Activated CD4-positive, alpha-beta T cell treated with anti-CD3 and anti-CD28 coated beads for 36 hours (primary cell): ENCODE measurements around the gene JMJD8. TPM values are rescaled to one million over a fixed set of nuclear protein-coding genes. Genes with fewer than 3 reads are reported as not detected.

ENCODE experiments used
- ATAC-seq: fragments of 200-7000 bp; cut with Tn5 transposase; one replicate; pipeline ENCODE4 v1.10.0; 2021; ENCODE audit warnings: mild to moderate bottlenecking, moderate library complexity
- CTCF ChIA-PET: fragments of 350-600 bp; sonication (Branson Sonifier 250); formaldehyde crosslinking; loops from one replicate; lab custom pipeline; 2021; ENCODE audit warnings: antibody characterized with exemption; lab: Charles Lee
- POLR2A ChIA-PET: fragments of 350-600 bp; sonication (Branson Sonifier 250); formaldehyde crosslinking; loops from one replicate; lab custom pipeline; 2021; ENCODE audit warnings: antibody characterized with exemption, inconsistent platforms; lab: Charles Lee
- DNase-seq: peaks from one replicate; pipeline ENCODE4 v3.0.0-alpha.2; 2020
- H3K27ac Mint-ChIP-seq: one replicate; pipeline ENCODE4 v1.8.0; 2021; ENCODE audit warnings: mixed read lengths
- H3K27me3 Mint-ChIP-seq: one replicate; pipeline ENCODE4 v1.8.0; 2021; ENCODE audit warnings: mixed read lengths
- H3K36me3 Mint-ChIP-seq: one replicate; pipeline ENCODE4 v1.8.0; 2021; ENCODE audit warnings: low read depth, mixed read lengths
- H3K4me1 Mint-ChIP-seq: one replicate; pipeline ENCODE4 v1.8.0; 2021; ENCODE audit warnings: mixed read lengths
- H3K4me3 Mint-ChIP-seq: one replicate; pipeline ENCODE4 v1.8.0; 2021; ENCODE audit warnings: mild to moderate bottlenecking, moderate library complexity, mixed read lengths
- H3K9me3 Mint-ChIP-seq: one replicate; pipeline ENCODE4 v1.8.0; 2021; ENCODE audit warnings: low read depth, mixed read lengths
- intact Hi-C, 2 experiments: fragments of 100-400 bp; cut with DNase I in 1 of 2; cut with micrococcal nuclease in 1 of 2; formaldehyde crosslinking; loops; one replicate each; pipeline versions ENCODE4 v1.14.2 to v1.15.1; 2022 to 2024; cut with DNase I, micrococcal nuclease
- total RNA-seq, 2 experiments: library from RNA; stranded (reverse); gene quantifications; one replicate each; pipeline ENCODE4 v1.2.3, GENCODE V29; 2021

JMJD8 gene
- total RNA-seq, 2 experiments from 2014 or later, result 26.1 to 31.4 TPM

- ChIA-PET POLR2A (no interaction called here), CTCF (interaction anchor here (0.6 kb wide), 1 partner anchor 17 kb away, joined by 3 read pairs; no protein-coding TSS in a partner anchor)
- H3K4me3 Mint-ChIP-seq, result no peak overlapping the region
- H3K4me1 Mint-ChIP-seq, result peaks cover 31% of the 10 kb centered on the region
- no peak for ATAC-seq
- H3K36me3 Mint-ChIP-seq, result peaks cover 19% of the 10 kb centered on the region
- H3K27ac Mint-ChIP-seq, result no peak overlapping the region
- intact Hi-C loops, result no loop called here
- H3K9me3 Mint-ChIP-seq, result no peaks in the 10 kb centered on the region
- no peaks in the 10 kb centered on the region for H3K27me3 Mint-ChIP-seq
- no peak for DNase-seq
These were observed 3.4 kb upstream of the JMJD8 start for GRCh38 chr16:687499-687898.

GRCh38 chr16:686459-687260, 2.5 kb upstream of the JMJD8 start:
- no peak overlapping the region for H3K4me3 Mint-ChIP-seq
- ChIA-PET CTCF (no interaction called here), POLR2A (no interaction called here)
- H3K9me3 Mint-ChIP-seq, result no peaks in the 10 kb centered on the region
- DNase-seq, result no peak
- ATAC-seq, result no peak
- H3K4me1 Mint-ChIP-seq, result peaks cover 39% of the 10 kb centered on the region
- no peak overlapping the region for H3K27ac Mint-ChIP-seq
- peaks cover 26% of the 10 kb centered on the region for H3K36me3 Mint-ChIP-seq
- no peaks in the 10 kb centered on the region for H3K27me3 Mint-ChIP-seq
- intact Hi-C loops, result no loop called here

GRCh38 chr16:685967-686366, 1.8 kb upstream of the JMJD8 start:
- ChIA-PET CTCF (interaction anchor here (0.5 kb wide), 1 partner anchor 1529 kb away, joined by 4 read pairs; the partner anchor contains the start of gene PGP), POLR2A (no interaction called here)
- ATAC-seq (no peak), DNase-seq (peak; percentile 47)
- Mint-ChIP-seq H3K36me3 (peaks cover 31% of the 10 kb centered on the region), H3K27me3 (no peaks in the 10 kb centered on the region), H3K27ac (no peak overlapping the region), H3K4me1 (peaks cover 46% of the 10 kb centered on the region), H3K4me3 (no peak overlapping the region), H3K9me3 (no peaks in the 10 kb centered on the region)
- intact Hi-C loops, result loop anchor here in 1 of 2 experiments (2.0 kb wide), 1 partner anchor 17 kb away; the partner anchor contains the start of gene RHOT2

- ChIA-PET CTCF (no interaction called here), POLR2A (no interaction called here)
- no peak for ATAC-seq
- Mint-ChIP-seq H3K27me3 (no peaks in the 10 kb centered on the region), H3K27ac (no peak overlapping the region), H3K4me3 (no peak overlapping the region), H3K9me3 (no peaks in the 10 kb centered on the region), H3K4me1 (peaks cover 42% of the 10 kb centered on the region), H3K36me3 (peaks cover 32% of the 10 kb centered on the region)
- intact Hi-C loops, result loop anchor here (1.0 to 5.0 kb wide), 13 partner anchors 16 to 1087 kb away; partner anchors contain the start of genes ANTKMT (in 2 of the 2), METTL26 (in 2 of the 2), CAPN15 (in 1 of the 2) and CHTF18 (in 1 of the 2)
- no peak for DNase-seq
These were observed 995 bp upstream of the JMJD8 start for GRCh38 chr16:684961-685696.

GRCh38 chr16:683396-684070, 601 bp downstream of the JMJD8 start:
- no peaks in the 10 kb centered on the region for H3K27me3 Mint-ChIP-seq
- intact Hi-C loops, result loop anchor here (1.0 to 5.0 kb wide), 13 partner anchors 15 to 1089 kb away; partner anchors contain the start of genes ANTKMT (in 2 of the 2), METTL26 (in 2 of the 2), CAPN15 (in 1 of the 2) and CHTF18 (in 1 of the 2)
- no peak for ATAC-seq
- peak overlapping the region; percentile 76 for H3K4me3 Mint-ChIP-seq
- H3K9me3 Mint-ChIP-seq, result no peaks in the 10 kb centered on the region
- H3K27ac Mint-ChIP-seq, result peak overlapping the region; percentile 58
- peak; percentile 41 for DNase-seq
- peaks cover 36% of the 10 kb centered on the region for H3K4me1 Mint-ChIP-seq
- H3K36me3 Mint-ChIP-seq, result peaks cover 32% of the 10 kb centered on the region
- POLR2A ChIA-PET, result no interaction called here
- CTCF ChIA-PET, result interaction anchor here (0.6 to 1.0 kb wide), 3 partner anchors 29 to 258 kb away, joined by 3 to 4 read pairs (median 4); partner anchors contain the start of gene RAB11FIP3

GRCh38 chr16:682493-683395, 1.4 kb downstream of the JMJD8 start:
- ChIA-PET POLR2A (no interaction called here), CTCF (interaction anchor here (0.6 kb wide), 1 partner anchor 195 kb away, joined by 4 read pairs; no protein-coding TSS in a partner anchor)
- peaks cover 32% of the 10 kb centered on the region for H3K36me3 Mint-ChIP-seq
- ATAC-seq (no peak), DNase-seq (no peak)
- H3K9me3 Mint-ChIP-seq, result no peaks in the 10 kb centered on the region
- H3K27ac Mint-ChIP-seq, result peak overlapping the region; percentile 58
- H3K4me1 Mint-ChIP-seq, result peaks cover 34% of the 10 kb centered on the region
- H3K27me3 Mint-ChIP-seq, result no peaks in the 10 kb centered on the region
- peak overlapping the region; percentile 76 for H3K4me3 Mint-ChIP-seq
- intact Hi-C loops, result loop anchor here (5.0 kb wide), 7 partner anchors 40 to 1090 kb away; partner anchors contain the start of genes ANTKMT (in 1 of the 2), CAPN15 (in 1 of the 2), DECR2 (in 1 of the 2) and EME2 (in 1 of the 2)

- Mint-ChIP-seq H3K9me3 (no peaks in the 10 kb centered on the region), H3K27me3 (no peaks in the 10 kb centered on the region), H3K4me3 (peak overlapping the region; percentile 76), H3K27ac (peak overlapping the region; percentile 26), H3K4me1 (peaks cover 34% of the 10 kb centered on the region), H3K36me3 (peaks cover 32% of the 10 kb centered on the region)
- DNase-seq, result no peak
- intact Hi-C loops, result loop anchor here (5.0 kb wide), 7 partner anchors 40 to 1090 kb away; partner anchors contain the start of genes ANTKMT (in 1 of the 2), CAPN15 (in 1 of the 2), DECR2 (in 1 of the 2) and EME2 (in 1 of the 2)
- ATAC-seq, result no peak
- ChIA-PET CTCF (interaction anchor here (0.6 to 1.0 kb wide), 2 partner anchors 39 to 60 kb away, joined by 4 read pairs; no protein-coding TSS in a partner anchor), POLR2A (no interaction called here)
These were observed 2.2 kb downstream of the JMJD8 start for GRCh38 chr16:681746-682427.

- intact Hi-C loops, result loop anchor here (1.0 to 5.0 kb wide), 12 partner anchors 9 to 1091 kb away; partner anchors contain the start of genes METTL26 (in 2 of the 2), ANTKMT (in 1 of the 2), CAPN15 (in 1 of the 2) and CHTF18 (in 1 of the 2)
- H3K4me1 Mint-ChIP-seq, result peaks cover 36% of the 10 kb centered on the region
- ATAC-seq (no peak), DNase-seq (peak; percentile 40)
- no peaks in the 10 kb centered on the region for H3K27me3 Mint-ChIP-seq
- H3K27ac Mint-ChIP-seq, result peak overlapping the region; percentile 47
- ChIA-PET CTCF (interaction anchor here (0.6 to 1.0 kb wide), 2 partner anchors 38 to 59 kb away, joined by 4 read pairs; no protein-coding TSS in a partner anchor), POLR2A (no interaction called here)
- peak overlapping the region; percentile 76 for H3K4me3 Mint-ChIP-seq
- H3K36me3 Mint-ChIP-seq, result peaks cover 28% of the 10 kb centered on the region
- no peaks in the 10 kb centered on the region for H3K9me3 Mint-ChIP-seq
These were observed 3.0 kb downstream of the JMJD8 start for GRCh38 chr16:680967-681745.

- CTCF ChIA-PET, result interaction anchor here (1.0 kb wide), 1 partner anchor 37 kb away, joined by 4 read pairs; no protein-coding TSS in a partner anchor
- Mint-ChIP-seq H3K9me3 (no peaks in the 10 kb centered on the region), H3K27ac (peak overlapping the region; percentile 47), H3K4me3 (peak overlapping the region; percentile 76), H3K27me3 (no peaks in the 10 kb centered on the region), H3K4me1 (peaks cover 35% of the 10 kb centered on the region), H3K36me3 (peaks cover 24% of the 10 kb centered on the region)
- POLR2A ChIA-PET, result no interaction called here
- DNase-seq (no peak), ATAC-seq (no peak)
- intact Hi-C loops, result loop anchor here (1.0 to 5.0 kb wide), 12 partner anchors 10 to 1092 kb away; partner anchors contain the start of genes METTL26 (in 2 of the 2), ANTKMT (in 1 of the 2), CAPN15 (in 1 of the 2) and CHTF18 (in 1 of the 2)
These were observed 3.5 kb downstream of the JMJD8 start for GRCh38 chr16:680625-680945.
